HG02943 (cell line): ENCODE measurements around the gene PRKAG1.

Experiments
- ATAC-seq: cut with Tn5 transposase; IDR thresholded peaks from one replicate; pipeline ENCODE4 v1.9.1; 2021; ENCODE audit warnings: mild to moderate bottlenecking, low read depth, moderate library complexity; ENCODE audit not compliant: unreplicated experiment

PRKAG1 gene

DNA sequence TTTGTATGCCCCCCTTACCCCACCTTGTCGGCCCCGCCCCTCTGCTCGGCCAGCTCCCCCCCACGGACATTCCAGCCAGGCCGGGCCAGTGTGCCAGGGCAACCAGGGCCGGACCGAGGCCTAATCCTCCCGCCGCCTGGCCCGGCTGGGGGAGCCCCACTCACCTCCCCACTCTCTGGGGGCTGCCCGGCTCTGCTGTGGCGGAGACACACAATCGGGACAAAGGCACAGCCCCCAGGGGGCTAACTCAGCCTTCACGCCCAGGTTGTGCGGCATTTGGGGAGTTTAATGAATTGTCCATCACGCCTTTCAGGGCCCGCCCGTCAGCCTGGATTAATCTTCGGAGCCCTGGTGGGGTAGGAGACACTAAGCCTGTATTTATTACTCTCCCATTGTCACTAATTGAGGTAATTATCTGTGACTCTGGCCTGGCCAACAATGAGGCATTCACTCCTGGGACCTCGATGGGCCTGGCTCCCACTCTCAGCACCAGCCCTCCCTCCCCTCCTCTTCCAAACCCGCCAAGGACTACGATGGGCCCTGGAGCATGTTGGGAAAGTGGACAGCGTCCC is 31.8 kb downstream of the PRKAG1 start:
- no peak for ATAC-seq

DNA sequence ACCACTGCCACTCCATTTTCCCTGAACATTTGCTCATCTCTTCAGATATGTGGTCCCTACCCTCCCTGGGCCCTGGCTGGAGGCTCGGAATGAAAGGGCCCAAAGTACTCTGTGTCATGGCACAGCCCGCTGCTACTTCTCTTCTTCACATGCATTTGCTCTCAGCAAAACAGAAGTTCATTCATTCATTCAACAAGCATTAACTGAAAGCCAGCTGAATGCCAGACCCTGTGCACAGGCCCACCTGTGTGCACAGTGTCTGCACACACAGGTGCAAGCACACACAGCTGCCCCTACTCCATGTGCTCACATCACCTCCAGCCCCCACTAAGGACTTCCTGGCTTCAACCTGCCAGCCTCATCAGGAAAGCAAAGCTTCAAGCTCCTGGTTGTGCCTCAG is 32.7 kb downstream of the PRKAG1 start:
- ATAC-seq, result no peak

DNA sequence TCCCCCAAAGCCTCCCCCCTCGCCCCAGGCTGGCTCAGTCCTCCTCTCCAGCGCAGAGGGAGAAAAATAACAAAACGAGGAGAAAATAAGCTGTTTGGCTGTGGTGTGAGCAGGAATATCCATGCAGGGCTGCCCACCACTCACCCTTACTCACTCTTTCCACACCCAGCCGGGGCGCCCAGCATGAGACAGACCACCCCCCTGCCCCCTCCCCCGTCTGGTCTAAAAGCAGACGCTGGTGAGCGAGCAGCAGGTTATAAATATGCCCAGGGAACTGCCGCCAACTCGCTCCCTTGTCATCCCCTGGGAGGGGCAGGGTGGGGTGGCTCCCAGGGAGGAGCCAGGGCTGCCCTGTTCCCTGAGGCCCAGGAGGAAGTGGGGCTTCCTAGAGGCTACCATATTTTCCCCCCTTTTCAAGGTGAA is 33.1 kb downstream of the PRKAG1 start:
- no peak for ATAC-seq

DNA sequence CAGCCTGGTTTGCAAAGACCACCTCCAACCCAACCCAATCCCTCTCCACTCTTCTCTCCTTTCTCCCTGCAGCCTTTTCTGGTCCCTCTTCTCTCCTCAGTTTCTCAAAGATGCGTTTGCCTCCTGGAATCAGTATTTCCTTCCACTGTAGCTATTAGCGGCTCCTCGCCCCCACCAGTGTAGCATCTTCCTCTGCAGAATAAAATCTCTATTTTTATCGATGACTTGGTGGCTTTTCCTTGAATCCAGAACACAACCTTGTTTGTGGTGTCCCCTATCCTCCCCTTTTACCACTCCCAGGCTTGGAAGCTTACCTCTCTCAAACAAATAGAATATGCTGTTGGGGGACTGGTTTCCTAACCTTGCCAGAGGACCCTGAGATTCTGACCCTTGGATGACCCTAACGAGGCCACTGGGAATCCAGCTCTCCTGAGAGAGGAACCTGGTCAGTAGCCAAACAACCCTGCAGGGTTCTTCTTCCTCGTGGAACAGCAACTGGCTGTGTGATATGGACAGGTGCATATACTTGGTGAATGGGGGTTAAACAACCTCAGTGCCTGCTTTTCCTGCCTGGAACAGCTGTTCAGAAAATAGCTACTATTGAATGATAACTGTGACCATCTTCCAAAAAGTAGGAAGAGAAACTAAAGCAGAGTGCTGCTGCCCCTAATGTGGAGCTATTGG is 36.0 kb downstream of the PRKAG1 start:
- ATAC-seq, result no peak

DNA sequence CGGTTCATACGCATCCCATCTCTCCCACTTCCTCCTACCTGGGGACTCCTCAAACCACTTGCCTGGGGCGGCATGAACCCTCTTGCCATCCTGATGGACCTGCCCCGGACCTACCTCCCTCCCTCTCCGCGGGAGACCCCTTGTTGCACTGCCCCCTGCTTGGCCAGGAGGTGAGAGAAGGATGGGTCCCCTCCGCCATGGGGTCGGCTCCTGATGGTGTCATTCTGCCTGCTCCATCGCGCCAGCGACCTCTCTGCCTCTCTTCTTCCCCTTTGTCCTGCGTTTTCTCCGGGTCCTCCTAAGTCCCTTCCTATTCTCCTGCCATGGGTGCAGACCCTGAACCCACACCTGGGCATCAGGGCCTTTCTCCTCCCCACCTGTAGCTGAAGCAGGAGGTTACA is 36.8 kb downstream of the PRKAG1 start:
- ATAC-seq, result no peak

DNA sequence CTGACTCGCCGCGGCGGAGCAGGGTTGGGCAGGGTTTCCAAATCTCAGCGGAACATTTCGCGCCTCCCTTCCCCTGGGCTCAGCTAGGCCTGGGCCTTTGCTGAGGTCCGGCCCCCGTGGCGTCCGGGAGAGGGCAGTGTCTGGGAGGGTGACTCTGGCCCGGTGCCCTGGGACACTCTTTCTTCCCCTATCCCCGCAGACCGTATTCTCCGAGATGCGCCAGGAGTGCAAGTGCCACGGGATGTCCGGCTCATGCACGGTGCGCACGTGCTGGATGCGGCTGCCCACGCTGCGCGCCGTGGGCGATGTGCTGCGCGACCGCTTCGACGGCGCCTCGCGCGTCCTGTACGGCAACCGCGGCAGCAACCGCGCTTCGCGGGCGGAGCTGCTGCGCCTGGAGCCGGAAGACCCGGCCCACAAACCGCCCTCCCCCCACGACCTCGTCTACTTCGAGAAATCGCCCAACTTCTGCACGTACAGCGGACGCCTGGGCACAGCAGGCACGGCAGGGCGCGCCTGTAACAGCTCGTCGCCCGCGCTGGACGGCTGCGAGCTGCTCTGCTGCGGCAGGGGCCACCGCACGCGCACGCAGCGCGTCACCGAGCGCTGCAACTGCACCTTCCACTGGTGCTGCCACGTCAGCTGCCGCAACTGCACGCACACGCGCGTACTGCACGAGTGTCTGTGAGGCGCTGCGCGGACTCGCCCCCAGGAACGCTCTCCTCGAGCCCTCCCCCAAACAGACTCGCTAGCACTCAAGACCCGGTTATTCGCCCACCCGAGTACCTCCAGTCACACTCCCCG is 37.4 kb downstream of the PRKAG1 start:
- ATAC-seq, result no peak

DNA sequence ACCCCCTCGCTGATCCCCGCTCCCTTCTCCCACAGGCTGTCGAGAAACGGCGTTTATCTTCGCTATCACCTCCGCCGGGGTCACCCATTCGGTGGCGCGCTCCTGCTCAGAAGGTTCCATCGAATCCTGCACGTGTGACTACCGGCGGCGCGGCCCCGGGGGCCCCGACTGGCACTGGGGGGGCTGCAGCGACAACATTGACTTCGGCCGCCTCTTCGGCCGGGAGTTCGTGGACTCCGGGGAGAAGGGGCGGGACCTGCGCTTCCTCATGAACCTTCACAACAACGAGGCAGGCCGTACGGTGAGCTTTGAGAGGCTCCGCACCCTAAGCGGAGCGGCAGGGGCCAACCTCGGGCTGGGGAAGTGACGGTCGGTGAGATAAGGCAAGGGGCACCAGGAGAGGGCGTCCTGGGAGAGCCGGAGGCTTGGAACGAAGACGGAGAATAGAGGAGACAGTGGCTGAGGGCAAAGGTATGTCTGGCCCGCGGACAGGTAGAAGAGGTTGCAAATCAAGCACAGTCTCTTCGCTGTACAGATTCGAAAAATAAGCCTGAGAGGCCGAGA is 38.1 kb downstream of the PRKAG1 start:
- ATAC-seq, result no peak

DNA sequence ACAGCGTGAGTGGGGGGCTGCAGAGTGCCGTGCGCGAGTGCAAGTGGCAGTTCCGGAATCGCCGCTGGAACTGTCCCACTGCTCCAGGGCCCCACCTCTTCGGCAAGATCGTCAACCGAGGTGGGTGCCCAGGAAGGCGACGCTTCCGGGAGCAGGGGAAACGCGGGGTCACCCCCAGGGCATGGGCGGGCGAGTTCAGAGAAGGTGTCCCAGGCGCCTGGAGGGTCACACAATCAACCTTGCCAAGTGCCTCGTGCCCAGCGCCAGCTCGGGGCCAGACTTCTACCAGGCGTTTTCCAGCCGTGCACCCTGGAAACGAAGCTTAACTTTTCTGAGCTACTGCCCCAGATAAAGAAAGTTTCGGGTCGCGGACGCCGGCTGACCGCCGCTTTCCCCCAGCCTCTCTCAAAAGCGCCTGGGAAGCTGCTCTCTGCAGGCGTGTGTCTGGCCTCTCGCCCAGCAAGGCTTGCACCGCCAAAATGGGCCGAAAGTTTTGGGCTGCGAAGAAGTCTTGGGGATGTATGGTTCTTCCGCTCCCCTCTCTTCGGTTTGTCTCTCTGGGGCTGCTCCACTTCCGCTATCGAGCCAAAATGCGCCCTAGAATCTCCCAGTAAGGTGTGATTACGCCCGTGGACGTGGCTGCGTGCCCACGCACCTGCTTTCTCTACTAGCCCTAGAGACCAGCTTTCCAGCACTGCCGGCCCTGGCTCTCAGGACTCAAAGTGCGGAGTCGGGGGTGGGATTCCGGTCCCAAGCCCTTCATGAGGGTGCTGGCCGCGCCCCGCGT is 38.8 kb downstream of the PRKAG1 start:
- ATAC-seq, result no peak

DNA sequence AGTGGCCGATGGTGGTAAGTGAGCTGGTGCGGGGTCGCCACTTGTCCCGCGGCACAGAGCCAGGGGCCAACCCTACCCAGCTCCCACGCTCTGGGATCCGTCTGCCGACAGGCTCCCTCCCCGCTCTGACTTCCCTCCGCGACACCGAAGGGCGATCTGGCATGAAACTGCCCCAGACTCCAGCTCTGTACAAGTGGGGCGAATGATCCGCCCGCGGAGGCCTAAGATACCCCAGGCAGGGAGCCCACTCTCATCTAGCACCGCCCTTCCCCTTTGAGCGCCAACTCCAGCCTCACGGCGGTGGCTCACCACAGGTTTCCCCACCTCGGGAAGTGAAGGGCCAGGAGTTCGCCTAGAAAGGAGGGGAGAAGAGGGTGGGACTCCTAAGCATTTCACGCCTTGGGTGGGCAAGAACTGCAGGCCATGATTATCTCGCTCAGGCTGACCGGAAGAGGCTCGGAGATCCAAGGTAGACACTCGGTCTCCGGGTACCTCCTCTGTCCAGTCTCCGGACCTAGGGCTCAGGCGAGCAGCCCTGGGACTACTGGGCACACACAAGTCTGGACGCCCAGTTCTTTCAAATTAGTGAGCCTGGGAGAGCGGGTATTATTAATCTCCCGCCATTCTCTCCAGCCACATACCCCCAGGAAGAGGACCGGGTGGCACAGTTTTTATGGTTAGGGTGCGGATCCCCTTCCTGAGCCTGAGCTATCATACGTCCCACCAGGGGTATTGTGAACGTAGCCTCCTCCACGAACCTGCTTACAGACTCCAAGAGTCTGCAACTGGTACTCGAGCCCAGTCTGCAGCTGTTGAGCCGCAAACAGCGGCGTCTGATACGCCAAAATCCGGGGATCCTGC is 39.6 kb downstream of the PRKAG1 start:
- no peak for ATAC-seq

DNA sequence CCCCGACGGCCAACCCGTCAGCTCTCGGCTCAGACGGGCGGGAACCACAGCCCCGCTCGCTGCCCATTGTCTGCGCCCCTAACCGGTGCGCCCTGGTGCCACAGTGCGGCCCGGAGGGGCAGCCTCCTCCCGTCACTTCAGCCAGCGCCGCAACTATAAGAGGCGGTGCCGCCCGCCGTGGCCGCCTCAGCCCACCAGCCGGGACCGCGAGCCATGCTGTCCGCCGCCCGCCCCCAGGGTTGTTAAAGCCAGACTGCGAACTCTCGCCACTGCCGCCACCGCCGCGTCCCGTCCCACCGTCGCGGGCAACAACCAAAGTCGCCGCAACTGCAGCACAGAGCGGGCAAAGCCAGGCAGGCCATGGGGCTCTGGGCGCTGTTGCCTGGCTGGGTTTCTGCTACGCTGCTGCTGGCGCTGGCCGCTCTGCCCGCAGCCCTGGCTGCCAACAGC is 40.3 kb downstream of the PRKAG1 start, which contains the start of gene WNT1:
TSS of gene WNT1 (plus strand) at position 32 of the 450 bp plus-strand sequence. CDS start at position 361, 329 bp downstream.
- ATAC-seq, result no peak

DNA sequence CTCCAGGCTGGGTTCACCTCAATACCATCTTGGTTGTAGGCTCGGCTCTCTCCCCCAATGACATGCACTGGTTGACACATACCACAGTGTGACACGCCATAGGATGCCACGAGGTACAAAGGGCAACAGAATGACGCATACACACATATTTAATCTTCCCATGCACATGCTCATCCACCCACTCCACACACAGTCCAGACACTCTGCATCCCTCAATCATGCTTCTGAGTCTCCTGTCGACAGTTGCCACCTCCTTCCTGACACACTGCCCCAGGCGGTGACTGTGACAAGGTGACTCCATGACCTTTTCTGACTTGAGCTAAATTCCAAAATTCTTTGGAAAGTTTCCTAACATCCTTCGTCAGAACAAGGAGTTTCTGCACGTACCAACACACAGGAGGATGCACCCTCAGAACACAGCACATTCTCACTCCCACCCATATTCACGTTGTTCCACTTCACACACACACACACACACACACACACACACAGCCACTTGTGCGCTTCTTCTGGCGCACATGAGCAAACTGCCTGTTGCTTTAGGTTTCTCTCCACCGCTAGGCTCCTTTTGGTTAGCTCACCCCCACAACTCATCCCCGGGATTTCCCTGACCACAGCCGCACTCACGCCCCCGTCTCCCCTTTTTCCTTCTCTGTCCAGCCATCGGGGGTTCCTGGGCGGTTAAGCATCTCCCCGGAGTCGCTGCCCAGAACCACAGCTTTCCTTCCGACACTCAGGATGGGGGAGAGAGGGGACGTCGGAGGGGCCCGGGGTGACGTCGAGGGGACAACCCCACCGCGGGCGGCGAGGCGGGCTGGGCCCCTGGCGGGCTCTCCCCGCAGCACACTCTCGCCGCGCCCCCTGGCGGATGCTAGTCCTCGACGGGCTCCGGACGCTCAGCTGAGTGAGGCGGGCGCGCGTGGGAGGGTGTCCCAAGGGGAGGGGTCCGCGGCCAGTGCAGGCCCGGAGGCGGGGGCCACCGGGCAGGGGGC is 41.0 kb downstream of the PRKAG1 start:
- no peak for ATAC-seq

DNA sequence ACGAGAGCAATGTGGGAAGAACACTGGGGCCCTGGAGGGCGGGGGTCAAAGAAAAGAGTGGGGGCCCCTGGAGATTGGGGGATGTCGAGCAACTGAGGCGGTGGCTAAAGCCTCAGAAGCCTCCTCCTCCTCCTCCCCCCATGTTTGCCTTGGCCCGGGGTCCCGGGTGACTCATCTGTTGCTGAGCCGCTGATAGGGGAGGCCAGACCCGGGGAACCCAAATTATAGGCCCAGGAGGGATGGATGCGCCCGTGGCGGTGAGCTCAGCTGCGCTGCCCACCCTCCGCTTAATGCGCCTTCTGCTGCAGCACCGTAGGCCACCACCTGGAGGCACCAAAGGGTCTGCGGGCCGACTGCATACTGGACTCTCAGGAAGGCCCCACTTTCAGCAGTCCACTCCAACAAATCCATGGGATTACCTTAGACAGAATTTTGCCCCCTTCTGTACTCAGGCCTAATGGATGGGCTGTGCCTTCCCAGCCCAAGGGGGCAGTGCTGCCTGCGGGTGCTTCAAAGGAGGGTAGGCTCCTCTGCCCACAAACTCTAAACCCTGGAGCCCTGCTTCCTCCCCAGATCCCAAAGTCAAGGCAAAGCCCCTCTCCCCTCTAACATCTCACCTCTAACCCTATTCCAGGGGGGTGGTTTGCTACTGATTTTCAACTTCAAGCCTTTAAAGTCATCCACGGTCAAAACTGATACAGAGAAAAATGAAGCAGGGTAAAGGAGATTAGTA is 44.5 kb downstream of the PRKAG1 start:
- no peak for ATAC-seq

DNA sequence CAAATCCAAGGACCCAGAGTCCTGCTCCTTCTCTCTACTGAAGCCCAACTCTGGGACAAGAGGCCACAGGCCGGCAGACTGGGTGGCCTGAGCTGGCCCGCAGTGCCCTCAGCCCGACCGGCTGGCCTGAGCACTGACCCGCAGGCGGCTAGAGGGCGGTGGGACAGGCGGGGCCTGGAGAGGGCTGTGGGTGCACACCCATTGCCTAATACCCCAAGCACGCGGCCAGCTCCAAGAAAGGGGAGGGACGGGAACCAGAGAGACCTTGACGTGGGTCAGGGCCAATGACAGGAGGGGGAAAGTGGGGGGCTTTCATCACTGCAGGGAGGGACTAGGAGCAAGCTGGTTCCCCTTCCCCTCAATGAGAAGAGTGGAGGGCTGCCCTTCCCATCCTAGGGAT is 45.0 kb downstream of the PRKAG1 start:
- no peak for ATAC-seq

DNA sequence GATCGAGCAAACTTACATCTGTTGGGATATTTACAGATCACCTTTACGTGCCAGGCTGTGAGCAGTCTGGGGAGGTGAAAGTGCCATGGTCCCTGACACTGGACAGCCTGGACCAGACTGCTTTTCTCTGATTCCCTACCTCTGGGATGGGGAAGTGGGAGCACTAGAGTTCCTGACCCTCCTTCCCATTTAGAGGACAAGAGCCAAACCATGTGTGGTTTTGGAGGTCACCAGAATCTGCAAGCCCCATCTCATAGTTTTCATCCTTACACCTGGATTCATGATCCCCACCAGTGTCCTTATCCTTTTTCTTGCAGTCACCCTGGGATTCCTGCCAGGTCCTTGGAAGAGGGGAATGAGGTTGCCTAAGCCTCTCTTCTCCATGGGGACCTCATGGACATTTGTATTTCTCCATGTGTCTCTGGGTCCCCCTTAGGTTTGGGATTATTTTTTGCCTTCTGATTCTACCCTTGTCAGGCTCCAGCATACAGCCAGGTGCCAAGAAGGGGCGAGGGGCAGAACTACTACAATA is 45.6 kb downstream of the PRKAG1 start:
- ATAC-seq, result no peak

DNA sequence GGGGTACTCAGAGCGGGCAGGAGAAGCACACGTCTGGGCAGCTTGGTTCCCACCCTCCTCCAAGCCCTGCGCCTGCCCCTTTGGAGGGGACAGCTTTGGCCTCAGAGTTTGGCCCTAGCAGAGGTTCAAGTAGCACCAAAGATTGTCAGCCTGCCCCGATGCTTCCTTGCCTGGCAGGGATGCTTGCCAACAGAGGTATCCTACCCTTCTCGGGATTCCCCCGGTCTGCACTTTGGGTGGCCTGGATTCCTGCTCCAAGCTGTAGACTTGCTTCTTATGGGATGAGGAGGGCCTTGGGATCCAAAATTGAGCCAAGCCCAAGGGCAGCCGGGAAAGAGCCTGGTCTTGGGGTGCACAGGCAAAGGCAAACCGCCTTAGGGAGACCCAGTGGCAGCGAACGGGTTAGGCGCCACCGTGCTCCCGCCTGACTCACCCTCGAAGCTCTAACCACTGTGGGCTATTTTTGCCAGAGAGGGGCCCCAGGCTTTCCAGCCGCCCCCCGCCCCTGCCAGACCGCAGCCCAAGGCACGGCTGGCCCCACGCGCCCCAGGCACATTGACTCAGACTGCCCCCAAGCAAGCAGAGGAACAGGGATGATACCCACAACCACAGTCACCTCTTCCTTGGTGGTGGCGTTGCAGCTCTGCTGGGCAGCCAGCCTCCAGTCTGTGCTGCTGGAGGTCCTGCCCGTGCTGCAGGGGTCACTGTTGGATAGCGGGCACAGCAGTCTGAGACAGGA is 46.2 kb downstream of the PRKAG1 start:
- no peak for ATAC-seq

DNA sequence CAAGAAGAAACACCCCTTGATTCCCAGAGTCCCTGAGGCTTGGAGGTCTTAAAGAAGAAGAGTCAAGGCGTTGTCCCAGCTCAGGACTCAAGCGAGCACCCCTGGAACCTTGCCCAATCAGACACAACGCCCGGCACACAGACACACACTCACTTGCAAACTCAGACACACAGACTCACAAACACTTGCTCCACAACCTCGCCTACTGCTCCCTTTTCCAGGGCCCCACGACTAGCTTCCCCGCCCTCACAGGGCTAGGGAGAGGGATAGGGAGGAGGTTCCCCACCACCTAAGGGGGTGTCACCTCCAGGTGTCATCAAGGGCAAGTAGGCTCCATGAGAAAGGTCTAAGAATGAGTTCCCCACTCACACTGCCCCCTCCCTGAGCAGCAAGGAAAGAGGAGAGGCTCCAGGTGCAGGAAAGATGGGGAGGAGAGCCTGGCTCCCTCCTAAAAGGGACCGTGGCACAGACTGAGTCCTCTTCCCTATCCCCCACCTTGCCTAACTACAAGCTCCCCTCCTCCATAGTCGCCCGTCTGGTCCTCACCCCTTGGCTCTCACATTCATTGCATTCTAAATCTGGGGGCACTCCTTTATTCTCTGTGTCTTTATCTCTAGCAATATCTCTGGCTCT is 47.8 kb downstream of the PRKAG1 start:
- no peak for ATAC-seq
